ENCODE results near the gene TMEM82.

The TMEM82 gene

DNA sequence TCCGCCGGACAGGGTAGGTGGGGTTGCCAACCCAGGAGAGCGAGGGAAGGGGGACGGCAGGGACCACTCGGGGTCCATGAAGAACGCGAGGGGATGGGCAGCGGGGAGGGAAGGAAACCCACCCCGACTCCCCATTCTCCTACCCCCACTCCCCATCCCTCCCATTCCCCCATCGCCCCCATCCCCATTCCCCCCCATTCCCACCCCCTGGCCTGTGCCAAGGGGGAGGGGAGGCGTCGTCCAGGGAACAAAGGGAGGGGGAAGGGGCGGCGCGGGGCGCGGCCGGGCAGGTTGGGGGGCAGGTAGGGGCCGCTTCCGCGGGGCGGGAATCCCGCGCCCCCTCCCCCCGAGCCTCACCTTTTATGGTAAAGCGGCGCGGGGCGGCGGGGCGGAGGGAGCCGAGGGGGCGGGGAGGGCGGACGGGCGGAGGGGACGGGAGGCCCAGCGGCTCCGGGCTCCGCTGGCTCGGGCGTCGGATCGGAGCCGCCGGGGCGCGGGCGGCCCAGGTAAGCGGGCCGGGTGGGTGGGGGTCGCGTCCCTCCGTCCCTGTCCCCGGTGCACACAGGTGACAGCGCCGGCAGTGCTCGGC is 16.1 kb downstream of the TMEM82 start, which contains the start of gene FBLIM1:
FBLIM1 (plus strand) TSS at position 453 of the 589 bp plus-strand sequence. CDS start 6,189 bp downstream, outside the sequence.
- no peak for DNase-seq

- DNase-seq = no peak
These were observed 16.8 kb downstream of the TMEM82 start for GRCh38 chr1:15758953-15759661.

DNA sequence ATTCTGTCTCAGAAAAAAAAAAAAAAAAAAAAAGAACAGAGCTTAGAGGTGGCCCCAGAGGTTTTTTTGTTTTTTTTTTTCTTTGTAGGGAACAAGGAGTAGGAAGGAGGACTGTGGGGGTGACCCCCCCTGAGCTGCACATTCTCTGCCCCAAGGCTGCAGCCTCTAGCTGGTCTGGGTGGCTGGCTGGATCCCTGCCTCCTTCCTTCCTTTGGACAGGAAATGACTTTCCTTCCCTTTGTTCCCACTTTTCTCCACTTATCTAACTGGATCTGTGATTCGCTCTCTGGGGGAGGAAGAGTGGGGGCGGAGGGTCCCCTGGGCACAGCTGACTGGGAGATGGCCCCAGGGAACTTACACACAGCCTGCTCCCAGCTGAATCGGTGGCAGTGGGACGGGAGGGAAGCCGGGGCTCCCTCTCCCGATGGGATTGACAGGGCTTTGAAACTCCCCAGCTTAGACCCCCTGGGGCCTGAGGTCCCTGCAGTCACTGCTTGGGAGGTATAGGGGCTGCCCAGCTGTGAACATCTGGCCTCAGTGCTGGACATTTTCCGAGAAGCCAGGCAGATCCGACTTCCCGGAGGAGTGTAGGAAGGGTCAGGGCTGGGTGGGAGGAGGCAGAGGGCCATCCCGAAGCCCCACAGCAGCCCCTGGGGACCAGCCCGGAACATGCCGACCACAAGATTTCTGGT is 18.4 kb downstream of the TMEM82 start:
- DNase-seq = no peak

- no peak for DNase-seq
These were observed 19.2 kb downstream of the TMEM82 start for GRCh38 chr1:15761366-15762128.

GRCh38 chr1:15762546-15762945 is 20.2 kb downstream of the TMEM82 start:
- DNase-seq = no peak

DNA sequence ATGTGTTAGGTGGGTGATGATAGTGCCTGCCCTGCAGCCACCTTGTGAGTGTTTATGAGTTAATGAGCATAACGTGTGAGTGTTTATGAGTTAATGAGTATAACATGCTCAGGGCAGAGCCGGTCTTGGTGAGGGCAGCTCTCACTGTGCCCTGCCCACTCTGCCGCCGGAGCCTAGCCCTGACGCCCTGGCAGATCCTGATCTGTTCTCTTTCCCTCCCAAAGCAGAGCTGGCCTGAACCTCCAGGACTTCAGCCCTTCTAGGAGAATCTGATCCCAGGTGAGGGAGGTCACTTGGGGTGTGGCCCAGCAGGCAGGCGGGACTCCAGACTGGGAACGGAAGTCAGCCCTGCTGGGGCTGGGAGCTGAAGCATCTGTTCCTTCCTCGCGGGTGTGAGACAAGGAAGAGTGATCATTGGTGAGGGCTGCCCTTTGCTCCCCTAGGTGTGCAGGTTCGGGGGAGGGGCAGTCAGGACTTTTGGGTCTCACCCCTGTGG is 22.0 kb downstream of the TMEM82 start:
- DNase-seq = no peak

- DNase-seq = no peak
These were observed 22.6 kb downstream of the TMEM82 start for GRCh38 chr1:15764890-15765289.

GRCh38 chr1:15765495-15766194 is 23.3 kb downstream of the TMEM82 start:
- DNase-seq = no peak

DNA sequence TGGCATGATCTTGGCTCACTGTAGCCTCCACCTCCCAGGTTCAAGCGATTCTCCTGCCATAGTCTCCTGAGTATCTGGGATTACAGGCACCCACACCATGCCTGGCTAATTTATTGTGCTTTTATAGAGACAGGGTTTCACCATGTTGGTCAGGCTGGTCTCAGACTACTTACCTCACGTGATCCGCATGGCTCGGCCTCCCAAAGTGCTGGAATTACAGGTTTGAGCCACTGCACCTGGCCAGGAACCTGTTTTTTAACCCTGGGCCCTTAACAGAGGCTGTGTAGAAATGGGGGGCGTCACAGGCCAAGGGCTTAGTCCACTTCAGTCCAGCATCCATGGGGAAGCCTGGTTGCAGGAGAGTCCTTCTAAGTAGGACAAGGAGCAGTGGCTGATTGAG is 25.6 kb downstream of the TMEM82 start:
- no peak for DNase-seq

- no peak for DNase-seq
These were observed 26.1 kb downstream of the TMEM82 start for GRCh38 chr1:15768388-15768787.

DNA sequence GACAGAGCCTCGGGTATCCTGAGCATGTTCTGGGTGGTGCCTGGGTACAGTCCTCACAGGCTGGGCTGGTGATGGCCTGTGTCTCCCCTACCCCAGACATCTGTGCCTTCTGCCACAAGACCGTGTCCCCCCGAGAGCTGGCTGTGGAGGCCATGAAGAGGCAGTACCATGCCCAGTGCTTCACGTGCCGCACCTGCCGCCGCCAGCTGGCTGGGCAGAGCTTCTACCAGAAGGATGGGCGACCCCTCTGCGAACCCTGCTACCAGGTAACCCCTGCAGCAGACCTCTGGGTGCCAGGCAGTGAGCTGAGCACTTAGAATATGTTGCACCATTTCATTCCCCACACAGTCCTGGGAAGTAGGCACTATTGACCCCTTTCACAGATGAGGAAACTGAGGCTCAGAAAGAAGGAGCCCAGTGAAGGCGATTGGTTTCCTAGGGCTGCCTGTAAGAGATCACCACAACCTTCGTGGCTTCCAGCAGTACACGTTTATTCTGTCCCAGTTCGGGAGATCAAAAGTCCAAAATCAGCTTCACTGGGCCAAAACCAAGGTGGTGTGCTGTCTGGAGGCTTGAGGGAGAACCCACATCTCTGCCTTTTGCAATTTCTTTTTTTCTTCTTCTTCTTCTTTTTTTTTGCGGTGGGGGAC is 28.1 kb downstream of the TMEM82 start:
- DNase-seq = no peak

- no peak for DNase-seq
These were observed 29.7 kb downstream of the TMEM82 start for GRCh38 chr1:15771836-15772515.

- DNase-seq = no peak
These were observed 33.4 kb downstream of the TMEM82 start for GRCh38 chr1:15775706-15776105.

GRCh38 chr1:15777909-15778707 is 35.8 kb downstream of the TMEM82 start:
- no peak for DNase-seq

GRCh38 chr1:15785683-15786082 is 43.4 kb downstream of the TMEM82 start:
- DNase-seq = no peak

DNA sequence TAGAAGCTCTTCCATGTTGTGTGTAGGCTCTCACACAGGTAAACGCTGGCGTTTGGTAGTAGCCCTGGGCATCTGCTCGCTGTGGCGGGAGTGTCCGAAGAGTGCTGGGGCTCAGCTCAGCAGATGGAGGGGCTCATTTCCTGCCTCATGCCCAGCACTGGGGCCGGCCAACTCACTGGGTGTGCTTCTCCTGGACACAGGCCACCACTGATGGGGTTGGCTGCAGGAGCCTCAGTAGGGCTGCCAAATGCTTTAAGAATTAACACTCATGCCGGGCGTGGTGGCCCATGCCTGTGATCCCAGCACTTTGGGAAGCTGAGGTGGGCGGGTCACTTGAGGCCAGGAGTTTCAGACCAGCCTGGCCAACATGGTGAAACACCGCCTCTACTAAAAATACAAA is 44.3 kb downstream of the TMEM82 start:
- no peak for DNase-seq

DNA sequence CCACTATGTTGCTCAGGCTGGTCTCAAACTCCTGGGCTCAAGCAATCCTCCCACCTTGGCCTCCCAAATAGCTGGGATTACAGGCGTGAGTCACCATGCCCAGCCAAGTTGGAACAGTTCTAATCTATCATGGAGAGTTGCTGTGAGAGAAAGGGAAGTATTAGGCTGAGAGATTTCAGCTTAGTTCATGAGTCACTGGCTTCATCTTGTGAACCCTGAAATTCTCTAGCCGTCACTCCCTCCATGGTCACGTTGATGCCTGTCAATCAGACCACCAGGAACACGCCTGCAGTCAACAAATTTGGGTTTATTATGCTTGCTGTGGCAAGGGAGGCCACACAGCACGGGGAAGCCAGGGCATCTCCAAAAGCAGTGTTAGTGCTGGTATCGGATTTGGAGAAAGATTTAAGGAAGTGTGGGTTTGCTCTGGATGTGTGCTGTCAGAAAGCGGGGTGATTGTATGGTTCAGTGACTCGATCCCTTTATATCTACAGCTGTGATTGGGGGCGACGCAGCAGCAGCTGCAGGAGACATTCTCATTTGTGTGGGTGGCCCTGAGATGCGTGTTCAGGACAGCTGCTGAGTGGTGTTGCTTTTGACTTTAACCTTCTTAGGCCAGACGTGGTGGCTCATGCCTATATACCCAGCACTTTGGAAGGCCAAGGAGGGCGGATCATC is 46.5 kb downstream of the TMEM82 start:
- no peak for DNase-seq

GRCh38 chr1:15796086-15796462 is 53.8 kb downstream of the TMEM82 start:
- DNase-seq = no peak
